ENCODE measurements around the gene TSPAN5.

GRCh38 chr4:98470366-98470765 is 188.0 kb downstream of the TSPAN5 start:
- TF ChIP-seq CTCF (IDR thresholded peaks at IDR 0.05; ENCODE audit: poor library complexity) (no peak), EZH2 (IDR thresholded peaks at IDR 0.05; ENCODE audit: borderline replicate concordance) (no peak), EZH2phosphoT487 (IDR thresholded peaks at IDR 0.05; ENCODE audit: low read depth, severe bottlenecking, unreplicated experiment) (no peak)

Measured in hepatocyte (in vitro differentiated cells).